K562 (cell line): ENCODE measurements around the gene TTC9C. TPM values are rescaled to one million over a fixed set of nuclear protein-coding genes. Genes with fewer than 3 reads are reported as not detected.

Experiments used
- HMG20B ChIP-seq: fragments of 250-450 bp; sonication (Bioruptor Pico); IDR thresholded peaks from 2 replicates; pipeline ENCODE4 v1.5.0; 2021; ENCODE audit warnings: mild to moderate bottlenecking
- IRF2 ChIP-seq: sonication (generic); formaldehyde crosslinking; IDR thresholded peaks from 2 replicates; pipeline ENCODE4 v1.8.1; 2022; ENCODE audit warnings: mild to moderate bottlenecking, missing genetic modification reagents
- NCOA6 ChIP-seq: fragments of 450-650 bp; IDR thresholded peaks from 2 replicates; pipeline ENCODE4 v1.6.1; 2017; ENCODE audit warnings: mild to moderate bottlenecking
- PHF20 ChIP-seq: fragments of 450-650 bp; IDR thresholded peaks from 2 replicates; pipeline ENCODE4 v1.6.1; 2018; ENCODE audit not compliant: partially characterized antibody
- RBM22 ChIP-seq: fragments of 200-400 bp; formaldehyde crosslinking; IDR thresholded peaks from 2 replicates; pipeline ENCODE4 v1.6.1; 2018; ENCODE audit warnings: low read length, low read depth; ENCODE audit not compliant: poor library complexity, severe bottlenecking
- SIN3B ChIP-seq: fragments of 450-650 bp; IDR thresholded peaks from 2 replicates; pipeline ENCODE4 v1.6.1; 2017; ENCODE audit warnings: low read depth, mild to moderate bottlenecking, moderate library complexity
- XRCC4 ChIP-seq: IDR thresholded peaks from one replicate; pipeline ENCODE4 v1.6.1; 2011; ENCODE audit not compliant: insufficient read depth, insufficient read length; ENCODE audit errors: extremely low read depth
- ZBED1 ChIP-seq: IDR thresholded peaks from 2 replicates; pipeline ENCODE4 v1.6.1; 2014
- polyA plus RNA-seq, 8 experiments: library from polyadenylated mRNA; depleted of rRNA in 4 of 8; stranded (reverse) in 5 of 8; unstranded in 3 of 8; fragments of >200 nt; fragmentation: Nextera tagmentation in 2 of 8; fragmentation: Illumina TruSeq in 1 of 8; extraction: Ambion mirVana in 2 of 8; extraction: Trizol in 1 of 8; gene quantifications; 2 replicates each; pipeline versions ENCODE4 v1.2.1 to v1.2.3, GENCODE V29; 2011 to 2014; ENCODE audit warnings: inconsistent platforms in 1 of 8, missing spikeins in 1 of 8
- total RNA-seq, 7 experiments: library from RNA; depleted of rRNA in 6 of 7; stranded (reverse); fragments of >200 nt in 6 of 7; fragmentation: Illumina TruSeq in 2 of 7; extraction: Trizol in 2 of 7; gene quantifications; 2 replicates each; pipeline versions ENCODE4 v1.2.1 to v1.2.3, GENCODE V29; 2011 to 2021; ENCODE audit warnings: low replicate concordance in 1 of 7
- TF ChIP-seq, protein P1 (sequence below), 2 experiments: fragments of 450-650 bp in 1 of 2; IDR thresholded peaks; 2 replicates each; pipeline ENCODE4 v1.6.1; 2011 to 2017; ENCODE audit warnings: low read depth in 2 of 2, antibody characterized with exemption in 1 of 2, borderline replicate concordance in 1 of 2, low read length in 1 of 2, mild to moderate bottlenecking in 1 of 2, mixed read lengths in 1 of 2; ENCODE audit not compliant: control insufficient read depth in 1 of 2
- TF ChIP-seq, protein P2 (sequence below): fragments of 450-650 bp; IDR thresholded peaks from 2 replicates; pipeline ENCODE4 v1.6.1; 2016; ENCODE audit warnings: low read depth
- TF ChIP-seq, protein P3 (sequence below): fragments of 250-450 bp; sonication (Bioruptor Pico); IDR thresholded peaks from 2 replicates; pipeline ENCODE4 v1.5.0; 2021

The TTC9C gene
- total and polyA plus RNA-seq, 9 of the 15 experiments (the other 6 are each of a cell fraction or from before 2014, with no cell fraction given): 32.8 to 59.0 (median 37.1) TPM

DNA sequence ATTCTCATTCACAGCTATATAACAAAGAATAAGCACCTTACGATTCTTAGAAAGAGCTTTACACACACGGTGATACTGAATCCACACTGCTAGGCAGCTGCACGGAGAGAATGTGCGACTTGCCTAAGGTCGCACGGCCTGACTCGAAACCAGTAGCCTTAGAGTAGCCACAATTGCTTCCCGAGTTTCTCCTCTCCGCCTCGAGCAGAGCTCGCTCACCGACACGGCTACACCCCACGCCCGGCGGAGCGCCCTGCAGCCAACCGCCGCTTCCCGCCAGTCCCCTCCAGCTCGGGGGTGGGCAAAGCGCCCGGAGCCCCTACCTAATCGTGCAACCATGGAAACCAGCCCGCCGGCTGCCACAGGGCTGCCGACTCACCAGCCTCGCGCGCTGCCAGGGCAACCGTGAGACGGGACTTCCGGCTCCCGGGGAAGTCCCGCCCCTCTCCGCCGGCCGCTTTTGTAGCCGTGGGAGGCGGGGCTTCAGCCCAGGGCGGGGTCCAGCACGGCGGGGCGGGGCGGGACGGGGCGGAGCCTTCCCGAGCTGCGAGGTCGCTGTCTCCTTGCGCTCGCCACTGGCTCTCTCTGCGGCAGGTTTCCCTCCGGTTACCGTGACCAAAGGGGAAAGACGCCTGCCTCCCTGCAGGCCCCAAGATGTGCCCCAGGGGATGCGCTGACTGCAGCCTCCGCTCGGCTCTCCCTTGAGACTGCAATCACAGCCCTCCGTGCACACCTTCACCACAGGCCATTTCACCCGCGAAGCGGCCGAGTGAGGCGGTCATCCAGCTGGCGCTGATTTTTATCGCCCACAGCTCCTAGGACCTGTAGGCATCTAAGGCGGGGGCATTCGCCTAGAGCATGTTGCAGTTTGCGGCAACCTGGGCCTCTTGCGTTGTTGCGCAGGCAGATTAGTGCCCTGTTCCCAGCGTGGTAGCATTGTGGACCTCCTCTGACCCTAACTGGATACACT lies 22.1 kb upstream of the TTC9C start (continued):
- peak; percentile 88; the same call in 1 of the 2 replicates for TF ChIP-seq HMG20B (CRISPR knock-in tag)
- peak; percentile 59; the same call in 1 of the 2 replicates for TF ChIP-seq SIN3B
- TF ChIP-seq, protein P1, sequence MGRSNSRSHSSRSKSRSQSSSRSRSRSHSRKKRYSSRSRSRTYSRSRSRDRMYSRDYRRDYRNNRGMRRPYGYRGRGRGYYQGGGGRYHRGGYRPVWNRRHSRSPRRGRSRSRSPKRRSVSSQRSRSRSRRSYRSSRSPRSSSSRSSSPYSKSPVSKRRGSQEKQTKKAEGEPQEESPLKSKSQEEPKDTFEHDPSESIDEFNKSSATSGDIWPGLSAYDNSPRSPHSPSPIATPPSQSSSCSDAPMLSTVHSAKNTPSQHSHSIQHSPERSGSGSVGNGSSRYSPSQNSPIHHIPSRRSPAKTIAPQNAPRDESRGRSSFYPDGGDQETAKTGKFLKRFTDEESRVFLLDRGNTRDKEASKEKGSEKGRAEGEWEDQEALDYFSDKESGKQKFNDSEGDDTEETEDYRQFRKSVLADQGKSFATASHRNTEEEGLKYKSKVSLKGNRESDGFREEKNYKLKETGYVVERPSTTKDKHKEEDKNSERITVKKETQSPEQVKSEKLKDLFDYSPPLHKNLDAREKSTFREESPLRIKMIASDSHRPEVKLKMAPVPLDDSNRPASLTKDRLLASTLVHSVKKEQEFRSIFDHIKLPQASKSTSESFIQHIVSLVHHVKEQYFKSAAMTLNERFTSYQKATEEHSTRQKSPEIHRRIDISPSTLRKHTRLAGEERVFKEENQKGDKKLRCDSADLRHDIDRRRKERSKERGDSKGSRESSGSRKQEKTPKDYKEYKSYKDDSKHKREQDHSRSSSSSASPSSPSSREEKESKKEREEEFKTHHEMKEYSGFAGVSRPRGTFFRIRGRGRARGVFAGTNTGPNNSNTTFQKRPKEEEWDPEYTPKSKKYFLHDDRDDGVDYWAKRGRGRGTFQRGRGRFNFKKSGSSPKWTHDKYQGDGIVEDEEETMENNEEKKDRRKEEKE (IDR thresholded peaks at IDR 0.05; ENCODE audit: borderline replicate concordance in 1 of 2, control insufficient read depth in 1 of 2, low read depth in 2 of 2, low read length in 1 of 2): no peak
- no peak for TF ChIP-seq ZBED1
- TF ChIP-seq, protein P2, sequence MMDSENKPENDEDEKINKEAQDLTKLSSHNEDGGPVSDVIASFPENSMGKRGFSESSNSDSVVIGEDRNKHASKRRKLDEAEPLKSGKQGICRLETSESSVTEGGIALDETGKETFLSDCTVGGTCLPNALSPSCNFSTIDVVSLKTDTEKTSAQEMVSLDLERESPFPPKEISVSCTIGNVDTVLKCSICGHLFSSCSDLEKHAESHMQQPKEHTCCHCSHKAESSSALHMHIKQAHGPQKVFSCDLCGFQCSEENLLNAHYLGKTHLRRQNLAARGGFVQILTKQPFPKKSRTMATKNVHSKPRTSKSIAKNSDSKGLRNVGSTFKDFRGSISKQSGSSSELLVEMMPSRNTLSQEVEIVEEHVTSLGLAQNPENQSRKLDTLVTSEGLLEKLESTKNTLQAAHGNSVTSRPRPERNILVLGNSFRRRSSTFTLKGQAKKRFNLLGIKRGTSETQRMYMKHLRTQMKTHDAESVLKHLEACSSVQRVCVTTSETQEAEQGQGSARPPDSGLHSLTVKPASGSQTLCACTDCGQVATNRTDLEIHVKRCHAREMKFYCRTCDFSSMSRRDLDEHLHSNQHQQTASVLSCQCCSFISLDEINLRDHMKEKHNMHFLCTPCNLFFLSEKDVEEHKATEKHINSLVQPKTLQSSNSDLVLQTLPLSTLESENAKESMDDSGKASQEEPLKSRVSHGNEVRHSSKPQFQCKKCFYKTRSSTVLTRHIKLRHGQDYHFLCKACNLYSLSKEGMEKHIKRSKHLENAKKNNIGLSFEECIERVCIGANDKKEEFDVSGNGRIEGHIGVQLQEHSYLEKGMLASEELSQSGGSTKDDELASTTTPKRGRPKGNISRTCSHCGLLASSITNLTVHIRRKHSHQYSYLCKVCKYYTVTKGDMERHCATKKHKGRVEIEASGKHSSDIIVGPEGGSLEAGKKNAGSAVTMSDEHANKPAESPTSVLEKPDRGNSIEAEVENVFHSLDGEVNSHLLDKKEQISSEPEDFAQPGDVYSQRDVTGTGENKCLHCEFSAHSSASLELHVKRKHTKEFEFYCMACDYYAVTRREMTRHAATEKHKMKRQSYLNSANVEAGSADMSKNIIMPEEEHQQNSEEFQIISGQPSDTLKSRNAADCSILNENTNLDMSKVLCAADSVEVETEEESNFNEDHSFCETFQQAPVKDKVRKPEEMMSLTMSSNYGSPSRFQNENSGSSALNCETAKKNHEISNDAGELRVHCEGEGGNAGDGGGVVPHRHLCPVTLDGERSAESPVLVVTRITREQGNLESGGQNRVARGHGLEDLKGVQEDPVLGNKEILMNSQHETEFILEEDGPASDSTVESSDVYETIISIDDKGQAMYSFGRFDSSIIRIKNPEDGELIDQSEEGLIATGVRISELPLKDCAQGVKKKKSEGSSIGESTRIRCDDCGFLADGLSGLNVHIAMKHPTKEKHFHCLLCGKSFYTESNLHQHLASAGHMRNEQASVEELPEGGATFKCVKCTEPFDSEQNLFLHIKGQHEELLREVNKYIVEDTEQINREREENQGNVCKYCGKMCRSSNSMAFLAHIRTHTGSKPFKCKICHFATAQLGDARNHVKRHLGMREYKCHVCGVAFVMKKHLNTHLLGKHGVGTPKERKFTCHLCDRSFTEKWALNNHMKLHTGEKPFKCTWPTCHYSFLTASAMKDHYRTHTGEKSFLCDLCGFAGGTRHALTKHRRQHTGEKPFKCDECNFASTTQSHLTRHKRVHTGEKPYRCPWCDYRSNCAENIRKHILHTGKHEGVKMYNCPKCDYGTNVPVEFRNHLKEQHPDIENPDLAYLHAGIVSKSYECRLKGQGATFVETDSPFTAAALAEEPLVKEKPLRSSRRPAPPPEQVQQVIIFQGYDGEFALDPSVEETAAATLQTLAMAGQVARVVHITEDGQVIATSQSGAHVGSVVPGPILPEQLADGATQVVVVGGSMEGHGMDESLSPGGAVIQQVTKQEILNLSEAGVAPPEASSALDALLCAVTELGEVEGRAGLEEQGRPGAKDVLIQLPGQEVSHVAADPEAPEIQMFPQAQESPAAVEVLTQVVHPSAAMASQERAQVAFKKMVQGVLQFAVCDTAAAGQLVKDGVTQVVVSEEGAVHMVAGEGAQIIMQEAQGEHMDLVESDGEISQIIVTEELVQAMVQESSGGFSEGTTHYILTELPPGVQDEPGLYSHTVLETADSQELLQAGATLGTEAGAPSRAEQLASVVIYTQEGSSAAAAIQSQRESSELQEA: no peak
- peak; percentile 94 for TF ChIP-seq RBM22
- TF ChIP-seq PHF20: peak; percentile 19
- TF ChIP-seq IRF2 (CRISPR knock-in tag): no peak
- TF ChIP-seq NCOA6: no peak
- TF ChIP-seq XRCC4: no peak
- TF ChIP-seq, protein P3, sequence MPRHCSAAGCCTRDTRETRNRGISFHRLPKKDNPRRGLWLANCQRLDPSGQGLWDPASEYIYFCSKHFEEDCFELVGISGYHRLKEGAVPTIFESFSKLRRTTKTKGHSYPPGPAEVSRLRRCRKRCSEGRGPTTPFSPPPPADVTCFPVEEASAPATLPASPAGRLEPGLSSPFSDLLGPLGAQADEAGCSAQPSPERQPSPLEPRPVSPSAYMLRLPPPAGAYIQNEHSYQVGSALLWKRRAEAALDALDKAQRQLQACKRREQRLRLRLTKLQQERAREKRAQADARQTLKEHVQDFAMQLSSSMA (CRISPR knock-in tag): peak; percentile 69; the same call in 1 of the 2 replicates
